Activated T-helper 17 cell treated with anti-CD3 and anti-CD28 coated beads, Interleukin-2, amount 50 U/mL, for 72 hours (primary cell): Measurements from ENCODE around the gene RENBP. TPM values are rescaled to one million over a fixed set of nuclear protein-coding genes. Genes with fewer than 3 reads are reported as not detected.

ENCODE experiments used
- ATAC-seq: fragments of 150-1000 bp; cut with Tn5 transposase; replicated peaks from 2 replicates; pipeline ENCODE4 v1.10.0; 2021; ENCODE audit warnings: mild to moderate bottlenecking, moderate library complexity
- H3K27ac Mint-ChIP-seq: one replicate; pipeline ENCODE4 v1.8.0; 2022; ENCODE audit warnings: mixed read lengths
- H3K27me3 Mint-ChIP-seq: one replicate; pipeline ENCODE4 v1.8.0; 2022; ENCODE audit warnings: mixed read lengths
- H3K36me3 Mint-ChIP-seq: one replicate; pipeline ENCODE4 v1.8.0; 2022; ENCODE audit warnings: low read depth, mild to moderate bottlenecking, mixed read lengths
- H3K4me1 Mint-ChIP-seq: one replicate; pipeline ENCODE4 v1.8.0; 2022; ENCODE audit warnings: mixed read lengths
- H3K4me3 Mint-ChIP-seq: one replicate; pipeline ENCODE4 v1.8.0; 2022; ENCODE audit warnings: mild to moderate bottlenecking, mixed read lengths
- H3K9me3 Mint-ChIP-seq: one replicate; pipeline ENCODE4 v1.8.0; 2022; ENCODE audit warnings: mixed read lengths
- total RNA-seq, 2 donors: library from RNA; stranded (reverse); gene quantifications; one replicate each; pipeline ENCODE4 v1.2.3, GENCODE V29; 2022

RENBP gene
- total RNA-seq, 2 donors from 2014 or later: 4.7 to 4.9 TPM

DNA sequence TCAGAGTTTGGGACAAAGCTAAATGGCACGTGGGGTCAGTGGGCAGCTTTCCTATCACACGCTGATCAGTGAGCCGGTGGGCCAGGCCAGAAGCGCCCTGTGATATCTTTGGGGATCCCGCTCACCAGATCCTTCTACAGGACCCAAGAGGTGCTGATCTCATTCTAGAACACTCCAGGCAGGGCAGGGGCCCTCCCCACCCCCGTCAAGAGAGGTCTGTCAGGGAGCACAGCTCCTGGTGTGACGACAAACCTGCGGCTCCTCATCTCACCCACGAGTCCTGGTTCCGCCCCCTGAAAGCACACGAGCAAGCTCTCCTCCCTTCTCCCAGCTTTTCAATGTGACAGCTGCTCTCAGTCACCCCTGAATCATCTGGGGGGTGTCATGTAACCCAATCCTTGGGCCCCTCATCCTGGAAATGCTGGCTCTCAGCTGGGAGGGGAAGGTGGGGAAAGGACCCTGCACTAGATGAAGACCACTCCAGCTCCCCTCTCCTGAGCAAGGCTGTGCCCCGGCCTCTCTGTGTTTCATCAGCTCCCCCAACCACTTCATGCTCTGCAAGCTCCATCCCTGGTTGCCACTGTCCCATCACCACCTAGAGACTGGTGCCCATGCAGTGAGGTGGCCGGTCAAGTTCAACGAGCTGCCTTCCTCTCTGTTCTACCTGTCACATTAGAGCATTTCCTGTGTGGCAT is 22.5 kb upstream of the RENBP start:
- Mint-ChIP-seq H3K4me3 (peak overlapping the region; percentile 90), H3K36me3 (peaks cover 75% of the 10 kb centered on the region), H3K27ac (peak overlapping the region; percentile 97), H3K27me3 (no peaks in the 10 kb centered on the region), H3K4me1 (peaks cover 6% of the 10 kb centered on the region), H3K9me3 (no peaks in the 10 kb centered on the region)
- ATAC-seq: peak; percentile 71

DNA sequence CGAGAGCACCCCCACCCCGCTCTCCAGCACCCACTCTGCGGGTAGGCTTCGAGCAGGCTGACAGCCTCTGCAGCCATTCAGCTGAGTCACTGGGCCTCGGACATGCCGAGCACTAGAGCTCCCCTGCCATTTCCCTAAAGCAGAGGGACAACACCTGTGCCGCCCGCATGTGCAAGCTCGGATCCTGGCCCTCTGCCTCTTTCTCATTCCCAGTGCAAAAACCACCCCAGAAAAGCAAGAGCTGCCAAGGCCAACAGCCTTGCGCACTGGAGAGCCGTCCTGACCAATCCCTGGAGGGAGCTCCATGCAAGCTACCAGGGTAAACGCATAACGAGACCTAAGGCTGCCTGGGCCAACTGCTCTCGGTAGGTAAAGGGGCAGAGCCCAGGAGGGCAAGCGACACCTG is 21.8 kb upstream of the RENBP start:
- ATAC-seq: no peak
- Mint-ChIP-seq H3K27me3 (no peaks in the 10 kb centered on the region), H3K36me3 (peaks cover 74% of the 10 kb centered on the region), H3K4me3 (peak overlapping the region; percentile 90), H3K4me1 (peaks cover 6% of the 10 kb centered on the region), H3K27ac (peak overlapping the region; percentile 97), H3K9me3 (no peaks in the 10 kb centered on the region)

DNA sequence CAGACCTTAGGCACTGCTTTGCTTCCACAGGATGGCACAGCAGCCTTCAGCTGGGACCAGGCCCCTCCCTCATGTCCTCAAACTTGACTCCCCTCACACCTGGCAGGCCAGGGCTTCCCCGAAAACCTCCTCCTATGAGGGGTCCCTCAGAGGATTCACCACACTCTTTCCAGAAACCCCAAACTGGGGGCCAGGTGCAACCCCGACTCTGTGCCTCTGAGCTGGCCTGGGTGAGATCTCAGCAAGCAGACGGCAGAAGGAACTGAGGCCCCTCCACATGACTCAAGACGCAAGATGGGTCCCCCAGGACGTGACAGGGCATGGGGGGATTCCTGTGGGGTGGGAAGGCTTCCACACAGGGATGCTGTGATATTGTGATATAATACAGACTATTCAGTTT is 21.0 kb upstream of the RENBP start:
- Mint-ChIP-seq H3K4me1 (peaks cover 6% of the 10 kb centered on the region), H3K9me3 (no peaks in the 10 kb centered on the region), H3K27me3 (no peaks in the 10 kb centered on the region), H3K36me3 (peaks cover 76% of the 10 kb centered on the region), H3K27ac (peak overlapping the region; percentile 97), H3K4me3 (peak overlapping the region; percentile 90)
- no peak for ATAC-seq

DNA sequence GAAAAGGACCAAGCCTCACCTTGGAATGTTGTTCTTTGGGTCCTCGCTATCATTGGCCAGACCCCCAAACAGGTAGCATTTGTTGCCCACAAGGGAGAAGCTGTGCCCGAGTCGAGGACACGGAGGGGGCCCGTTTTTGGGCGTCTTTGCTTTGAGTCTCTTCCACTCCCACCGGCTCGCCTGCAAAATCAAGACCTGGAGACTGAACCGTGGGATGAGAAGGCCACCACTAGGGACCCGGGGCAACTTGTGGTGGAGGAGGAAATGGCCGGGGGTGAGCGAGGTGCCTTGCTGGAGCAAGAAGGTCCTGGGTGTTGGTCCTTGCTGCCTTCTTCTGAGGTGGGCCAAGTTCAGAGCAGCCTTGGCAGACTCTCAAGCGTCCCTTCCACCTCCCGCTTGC is 19.7 kb upstream of the RENBP start:
- peaks cover 6% of the 10 kb centered on the region for H3K4me1 Mint-ChIP-seq
- no peak for ATAC-seq
- H3K27me3 Mint-ChIP-seq: no peaks in the 10 kb centered on the region
- H3K4me3 Mint-ChIP-seq: no peak overlapping the region
- H3K36me3 Mint-ChIP-seq: peaks cover 76% of the 10 kb centered on the region
- no peaks in the 10 kb centered on the region for H3K9me3 Mint-ChIP-seq
- no peak overlapping the region for H3K27ac Mint-ChIP-seq

- H3K27me3 Mint-ChIP-seq: no peaks in the 10 kb centered on the region
- no peaks in the 10 kb centered on the region for H3K9me3 Mint-ChIP-seq
- peaks cover 76% of the 10 kb centered on the region for H3K36me3 Mint-ChIP-seq
- H3K4me1 Mint-ChIP-seq: peaks cover 6% of the 10 kb centered on the region
- H3K4me3 Mint-ChIP-seq: no peak overlapping the region
- no peak overlapping the region for H3K27ac Mint-ChIP-seq
- ATAC-seq: no peak
Measured at GRCh38 chrX:153963546-153963945, 19.1 kb upstream of the RENBP start.

DNA sequence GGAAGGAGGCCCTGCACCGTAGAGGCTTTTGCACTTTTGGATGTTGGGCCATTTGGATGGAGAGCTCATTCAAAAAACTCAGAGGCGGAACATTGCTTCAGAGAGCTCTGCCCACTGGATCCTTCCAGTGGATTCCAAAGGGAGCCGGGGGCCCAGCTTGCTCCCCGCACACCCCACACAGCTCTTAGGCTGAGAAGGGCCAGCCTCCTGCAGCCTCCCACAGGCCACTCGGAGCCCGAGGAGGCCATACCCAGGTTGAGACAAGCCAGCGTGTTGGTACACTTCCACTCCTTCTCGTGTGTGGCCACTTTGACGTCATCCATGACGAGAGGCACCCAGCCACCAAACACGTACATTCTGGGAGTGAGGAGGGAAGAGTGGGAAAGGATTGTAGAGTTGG is 16.8 kb upstream of the RENBP start:
- H3K4me1 Mint-ChIP-seq: no peaks in the 10 kb centered on the region
- no peak for ATAC-seq
- H3K27me3 Mint-ChIP-seq: no peaks in the 10 kb centered on the region
- no peak overlapping the region for H3K4me3 Mint-ChIP-seq
- H3K9me3 Mint-ChIP-seq: no peaks in the 10 kb centered on the region
- no peak overlapping the region for H3K27ac Mint-ChIP-seq
- peaks cover 72% of the 10 kb centered on the region for H3K36me3 Mint-ChIP-seq

- H3K9me3 Mint-ChIP-seq: no peaks in the 10 kb centered on the region
- H3K27ac Mint-ChIP-seq: no peak overlapping the region
Measured at GRCh38 chrX:153960786-153961185, 16.3 kb upstream of the RENBP start.

DNA sequence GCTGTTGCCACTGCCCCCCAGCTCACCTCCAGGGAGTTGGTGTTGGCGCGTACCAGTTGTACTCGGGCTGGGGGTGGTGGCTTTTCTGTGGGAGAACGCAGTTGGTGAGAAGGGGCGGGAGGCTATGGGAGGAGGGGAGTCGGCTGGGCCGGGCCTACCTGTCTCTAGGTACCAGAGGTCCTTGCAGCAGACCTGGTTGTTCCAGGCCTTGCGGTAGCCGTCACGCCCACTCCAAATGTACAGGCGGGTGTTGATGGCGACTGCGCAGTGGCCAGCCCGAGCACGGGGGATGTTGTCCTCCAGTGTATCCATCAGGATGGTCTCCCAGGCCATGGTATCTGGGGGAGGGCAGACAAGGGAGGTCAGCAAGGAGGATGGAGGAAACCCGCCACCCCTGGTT is 15.6 kb upstream of the RENBP start:
- ATAC-seq: no peak
- no peaks in the 10 kb centered on the region for H3K27me3 Mint-ChIP-seq
- no peak overlapping the region for H3K27ac Mint-ChIP-seq

More at GRCh38 chrX:153960786-153961185, 16.3 kb upstream of the RENBP start:
- Mint-ChIP-seq H3K36me3 (peaks cover 72% of the 10 kb centered on the region), H3K4me1 (no peaks in the 10 kb centered on the region), H3K4me3 (no peak overlapping the region), H3K27me3 (no peaks in the 10 kb centered on the region)
- ATAC-seq: no peak

DNA sequence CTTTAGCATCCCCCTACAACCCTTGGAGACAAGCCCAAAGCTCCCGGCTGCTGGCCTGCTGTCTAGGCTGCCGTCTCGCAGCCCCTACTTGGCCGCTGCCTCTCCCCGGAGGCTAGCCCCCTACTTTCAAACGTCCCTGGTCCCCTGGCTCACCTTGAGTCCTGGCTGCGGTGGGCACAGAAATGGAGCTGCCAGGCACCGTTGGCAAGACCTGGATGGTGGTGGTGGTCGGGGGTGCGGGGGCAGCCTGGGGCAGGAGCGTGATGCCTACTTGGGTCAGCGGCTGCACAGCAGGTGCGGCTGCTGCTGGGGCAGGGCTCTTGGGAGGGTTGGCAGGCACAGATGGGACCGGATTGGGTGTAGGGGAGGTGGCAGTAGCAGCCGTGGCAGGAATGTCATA is 15.2 kb upstream of the RENBP start:
- Mint-ChIP-seq H3K27me3 (no peaks in the 10 kb centered on the region), H3K4me1 (no peaks in the 10 kb centered on the region), H3K9me3 (no peaks in the 10 kb centered on the region), H3K27ac (no peak overlapping the region), H3K4me3 (no peak overlapping the region), H3K36me3 (peaks cover 70% of the 10 kb centered on the region)
- no peak for ATAC-seq

More for the DNA sequence above, 15.6 kb upstream of the RENBP start:
- no peaks in the 10 kb centered on the region for H3K4me1 Mint-ChIP-seq
- H3K36me3 Mint-ChIP-seq: peaks cover 73% of the 10 kb centered on the region
- no peak overlapping the region for H3K4me3 Mint-ChIP-seq
- H3K9me3 Mint-ChIP-seq: no peaks in the 10 kb centered on the region

- no peaks in the 10 kb centered on the region for H3K9me3 Mint-ChIP-seq
- H3K4me3 Mint-ChIP-seq: no peak overlapping the region
- no peaks in the 10 kb centered on the region for H3K4me1 Mint-ChIP-seq
- H3K36me3 Mint-ChIP-seq: peaks cover 79% of the 10 kb centered on the region
- ATAC-seq: no peak
- no peaks in the 10 kb centered on the region for H3K27me3 Mint-ChIP-seq
- no peak overlapping the region for H3K27ac Mint-ChIP-seq
Measured at GRCh38 chrX:153958605-153959004, 14.2 kb upstream of the RENBP start.

DNA sequence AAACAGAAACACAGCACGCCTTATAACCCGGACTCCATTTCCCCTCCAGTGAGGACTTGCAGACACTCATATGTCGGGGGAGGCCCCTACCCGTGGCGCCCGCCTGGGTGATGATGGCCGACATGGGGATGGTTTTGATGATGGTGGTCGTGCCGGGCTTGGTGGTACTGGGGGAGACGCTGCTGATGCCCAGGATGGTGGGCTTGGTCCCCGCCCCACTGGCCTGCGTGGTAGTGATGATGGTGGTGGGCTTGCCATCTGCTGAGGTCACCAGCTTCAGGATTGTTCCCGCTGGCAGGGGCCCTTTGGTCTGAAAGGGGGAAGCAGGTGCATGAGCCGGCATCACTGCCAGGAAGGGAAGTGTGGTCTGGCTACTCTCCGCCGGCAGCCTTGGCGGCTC is 12.8 kb upstream of the RENBP start:
- ATAC-seq: no peak
- H3K27ac Mint-ChIP-seq: no peak overlapping the region

GRCh38 chrX:153956044-153956907 is 11.8 kb upstream of the RENBP start:
- Mint-ChIP-seq H3K36me3 (peaks cover 80% of the 10 kb centered on the region), H3K27ac (no peak overlapping the region), H3K9me3 (no peaks in the 10 kb centered on the region), H3K27me3 (no peaks in the 10 kb centered on the region), H3K4me1 (no peaks in the 10 kb centered on the region), H3K4me3 (no peak overlapping the region)
- ATAC-seq: no peak

More for the DNA sequence above, 12.8 kb upstream of the RENBP start:
- H3K9me3 Mint-ChIP-seq: no peaks in the 10 kb centered on the region
- no peak overlapping the region for H3K4me3 Mint-ChIP-seq
- H3K36me3 Mint-ChIP-seq: peaks cover 81% of the 10 kb centered on the region
- no peaks in the 10 kb centered on the region for H3K27me3 Mint-ChIP-seq
- H3K4me1 Mint-ChIP-seq: no peaks in the 10 kb centered on the region

DNA sequence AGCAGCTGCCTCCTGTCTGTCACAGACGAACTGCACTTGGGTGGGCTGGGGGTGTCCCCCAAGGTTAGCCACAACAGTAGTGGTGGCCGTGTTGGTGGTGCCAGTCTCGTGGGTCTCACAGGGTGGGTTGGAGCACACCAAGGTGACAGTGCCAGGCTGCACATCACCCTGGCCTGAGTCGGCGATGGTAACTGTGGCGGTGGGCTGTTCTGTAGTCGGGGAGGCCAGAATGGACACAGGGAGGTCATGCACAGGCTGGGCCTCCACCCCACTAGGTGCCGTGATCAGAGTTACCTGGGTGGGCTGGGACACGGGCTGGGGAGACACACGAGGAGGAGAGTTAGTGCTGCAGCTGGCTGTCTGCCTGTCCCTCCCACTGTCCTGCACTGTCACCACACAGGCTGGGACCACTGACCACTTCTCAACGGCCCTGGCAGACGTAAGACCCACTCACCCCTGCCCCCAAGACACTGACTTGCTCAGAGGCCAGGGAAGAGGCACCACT is 10.8 kb upstream of the RENBP start:
- ATAC-seq: no peak
- no peak overlapping the region for H3K4me3 Mint-ChIP-seq
- no peak overlapping the region for H3K27ac Mint-ChIP-seq
- peaks cover 80% of the 10 kb centered on the region for H3K36me3 Mint-ChIP-seq
- no peaks in the 10 kb centered on the region for H3K4me1 Mint-ChIP-seq
- H3K9me3 Mint-ChIP-seq: no peaks in the 10 kb centered on the region
- no peaks in the 10 kb centered on the region for H3K27me3 Mint-ChIP-seq

GRCh38 chrX:153954558-153955227 is 10.2 kb upstream of the RENBP start:
- no peaks in the 10 kb centered on the region for H3K4me1 Mint-ChIP-seq
- H3K27me3 Mint-ChIP-seq: no peaks in the 10 kb centered on the region
- ATAC-seq: no peak
- H3K4me3 Mint-ChIP-seq: no peak overlapping the region
- peaks cover 79% of the 10 kb centered on the region for H3K36me3 Mint-ChIP-seq
- no peaks in the 10 kb centered on the region for H3K9me3 Mint-ChIP-seq
- H3K27ac Mint-ChIP-seq: no peak overlapping the region
